ENCODE results near the gene ICAM4. TPM values are rescaled to one million over a fixed set of nuclear protein-coding genes. Genes with fewer than 3 reads are reported as not detected.
A peak's percentile ranks its signal among the peaks of the same experiment; 100 is the strongest.

The ICAM4 gene
- total RNA-seq, 1 experiment from 2014 or later, result 2.4 TPM

DNA sequence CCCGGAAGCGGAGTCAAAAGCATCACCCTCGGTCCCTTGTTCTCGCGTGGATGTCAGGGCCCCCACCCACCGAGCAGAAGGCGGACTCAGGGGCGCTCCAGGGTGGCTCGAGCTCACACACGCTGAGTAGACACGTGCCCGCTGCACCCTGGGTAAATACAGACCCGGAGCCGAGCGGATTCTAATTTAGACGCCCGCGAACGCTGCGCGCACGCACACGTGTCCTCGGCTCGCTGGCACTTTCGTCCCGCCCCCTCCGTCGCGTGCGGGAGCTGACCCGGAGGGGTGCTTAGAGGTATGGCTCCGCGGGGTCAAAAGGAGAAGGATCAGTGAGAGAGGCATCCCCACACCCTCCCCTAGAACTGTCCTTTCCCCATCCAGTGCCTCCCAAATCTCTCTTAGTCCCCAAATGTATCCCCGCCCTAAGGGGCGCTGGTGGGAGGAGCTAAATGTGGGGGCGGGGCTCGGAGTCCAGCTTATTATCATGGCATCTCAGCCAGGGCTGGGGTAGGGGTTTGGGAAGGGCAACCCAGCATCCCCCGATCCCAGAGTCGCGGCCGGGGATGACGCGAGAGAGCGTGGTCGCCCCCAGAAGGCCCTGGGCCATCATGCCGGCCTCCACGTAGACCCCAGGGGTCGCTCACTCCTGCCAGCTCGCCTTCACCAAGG is 2.5 kb downstream of the ICAM4 start:
- in situ Hi-C loops (cut with HindIII; ENCODE audit: low sequenced_read_pairs), result no loop called here
- DNase-seq (ENCODE audit: low spot score), result peak; percentile 43

DNA sequence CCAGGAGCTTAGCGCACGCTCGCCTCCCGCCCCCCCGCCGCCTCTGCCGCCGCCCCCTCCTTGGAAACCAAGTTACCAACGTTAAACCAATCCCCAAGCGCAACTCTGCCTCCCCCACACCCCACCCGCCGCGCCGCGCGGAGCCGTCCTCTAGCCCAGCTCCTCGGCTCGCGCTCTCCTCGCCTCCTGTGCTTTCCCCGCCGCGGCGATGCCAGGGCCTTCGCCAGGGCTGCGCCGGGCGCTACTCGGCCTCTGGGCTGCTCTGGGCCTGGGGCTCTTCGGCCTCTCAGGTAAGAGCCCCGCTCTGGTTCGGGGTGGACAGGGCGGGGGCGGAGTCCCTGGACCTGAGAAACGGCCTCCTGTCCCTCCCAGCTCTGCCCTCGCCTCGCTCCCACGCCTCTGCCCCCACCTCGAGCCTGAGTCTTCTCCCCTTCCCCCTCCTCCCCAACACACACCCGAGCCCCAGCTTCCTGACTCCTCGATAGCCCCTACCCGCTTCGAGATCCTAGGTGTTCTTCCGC is 3.1 kb downstream of the ICAM4 start, which contains the start of gene ICAM5:
ICAM5 (plus strand) TSS at position 117 of the 521 bp plus-strand sequence; CDS start at position 209, 92 bp downstream.
- in situ Hi-C loops (cut with HindIII; ENCODE audit: low sequenced_read_pairs), result no loop called here
- no peak for DNase-seq (ENCODE audit: low spot score)

DNA sequence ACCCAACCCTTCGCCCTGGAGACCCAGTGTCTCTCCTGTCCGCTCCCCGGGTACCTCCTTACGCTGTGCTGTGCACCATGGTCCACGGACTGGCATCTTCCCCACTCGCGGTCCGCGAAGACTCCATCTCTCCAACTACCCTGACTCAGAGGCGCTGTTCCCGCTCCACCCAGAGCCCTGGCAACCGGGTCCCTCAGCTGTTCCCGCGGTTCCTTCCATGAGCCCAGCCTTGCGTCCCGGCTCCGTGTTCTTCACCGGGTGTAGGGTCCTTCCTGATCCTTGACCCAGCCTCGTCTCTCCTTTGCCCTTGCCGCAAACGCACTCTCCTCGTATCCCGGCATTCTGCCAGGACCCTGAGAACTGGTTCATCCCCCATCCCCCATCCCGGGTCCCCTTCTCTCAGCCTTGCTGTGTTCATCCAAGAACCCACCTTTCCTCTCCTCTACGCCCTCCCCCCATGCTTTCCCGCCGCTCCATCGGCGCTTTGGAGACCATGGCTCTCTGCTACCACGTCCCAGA is 3.7 kb downstream of the ICAM4 start:
- in situ Hi-C loops (cut with HindIII; ENCODE audit: low sequenced_read_pairs), result no loop called here
- DNase-seq (ENCODE audit: low spot score), result no peak

DNA sequence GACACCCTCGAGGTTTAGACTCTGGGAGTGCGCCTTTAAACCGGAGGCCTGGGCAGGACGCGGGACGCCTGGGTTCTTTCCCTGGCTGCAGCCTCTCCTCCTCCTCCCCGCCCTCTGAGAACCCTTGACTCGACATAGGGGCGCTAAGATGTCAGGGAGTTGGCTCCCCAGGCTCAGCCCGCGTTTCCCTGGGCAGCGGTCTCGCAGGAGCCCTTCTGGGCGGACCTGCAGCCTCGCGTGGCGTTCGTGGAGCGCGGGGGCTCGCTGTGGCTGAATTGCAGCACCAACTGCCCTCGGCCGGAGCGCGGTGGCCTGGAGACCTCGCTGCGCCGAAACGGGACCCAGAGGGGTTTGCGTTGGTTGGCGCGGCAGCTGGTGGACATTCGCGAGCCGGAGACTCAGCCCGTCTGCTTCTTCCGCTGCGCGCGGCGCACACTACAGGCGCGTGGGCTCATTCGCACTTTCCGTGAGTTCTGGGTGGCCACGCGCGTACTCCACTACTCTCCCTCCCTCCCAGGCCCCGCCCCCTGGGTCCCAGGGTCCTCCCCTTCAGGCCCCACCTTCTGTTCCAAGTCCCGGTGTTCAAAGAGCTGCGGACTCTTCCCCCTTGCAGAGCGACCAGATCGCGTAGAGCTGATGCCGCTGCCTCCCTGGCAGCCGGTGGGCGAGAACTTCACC is 4.3 kb downstream of the ICAM4 start:
- DNase-seq (ENCODE audit: low spot score), result no peak
- in situ Hi-C loops (cut with HindIII; ENCODE audit: low sequenced_read_pairs), result no loop called here

DNA sequence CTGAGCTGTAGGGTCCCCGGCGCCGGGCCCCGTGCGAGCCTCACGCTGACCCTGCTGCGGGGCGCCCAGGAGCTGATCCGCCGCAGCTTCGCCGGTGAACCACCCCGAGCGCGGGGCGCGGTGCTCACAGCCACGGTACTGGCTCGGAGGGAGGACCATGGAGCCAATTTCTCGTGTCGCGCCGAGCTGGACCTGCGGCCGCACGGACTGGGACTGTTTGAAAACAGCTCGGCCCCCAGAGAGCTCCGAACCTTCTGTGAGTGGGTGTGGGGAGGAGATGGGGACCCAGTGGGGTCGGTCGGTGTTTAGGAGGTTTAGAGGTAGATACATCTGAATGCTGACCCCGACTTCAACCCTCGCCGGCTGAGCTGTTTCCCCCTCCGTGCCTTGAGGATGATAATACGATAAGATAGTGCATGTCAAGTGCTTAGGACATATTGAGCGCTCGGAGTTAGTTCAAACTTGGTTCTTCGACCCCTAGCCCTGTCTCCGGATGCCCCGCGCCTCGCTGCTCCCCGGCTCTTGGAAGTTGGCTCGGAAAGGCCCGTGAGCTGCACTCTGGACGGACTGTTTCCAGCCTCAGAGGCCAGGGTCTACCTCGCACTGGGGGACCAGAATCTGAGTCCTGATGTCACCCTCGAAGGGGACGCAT is 4.9 kb downstream of the ICAM4 start:
- in situ Hi-C loops (cut with HindIII; ENCODE audit: low sequenced_read_pairs), result no loop called here
- DNase-seq (ENCODE audit: low spot score), result no peak

DNA sequence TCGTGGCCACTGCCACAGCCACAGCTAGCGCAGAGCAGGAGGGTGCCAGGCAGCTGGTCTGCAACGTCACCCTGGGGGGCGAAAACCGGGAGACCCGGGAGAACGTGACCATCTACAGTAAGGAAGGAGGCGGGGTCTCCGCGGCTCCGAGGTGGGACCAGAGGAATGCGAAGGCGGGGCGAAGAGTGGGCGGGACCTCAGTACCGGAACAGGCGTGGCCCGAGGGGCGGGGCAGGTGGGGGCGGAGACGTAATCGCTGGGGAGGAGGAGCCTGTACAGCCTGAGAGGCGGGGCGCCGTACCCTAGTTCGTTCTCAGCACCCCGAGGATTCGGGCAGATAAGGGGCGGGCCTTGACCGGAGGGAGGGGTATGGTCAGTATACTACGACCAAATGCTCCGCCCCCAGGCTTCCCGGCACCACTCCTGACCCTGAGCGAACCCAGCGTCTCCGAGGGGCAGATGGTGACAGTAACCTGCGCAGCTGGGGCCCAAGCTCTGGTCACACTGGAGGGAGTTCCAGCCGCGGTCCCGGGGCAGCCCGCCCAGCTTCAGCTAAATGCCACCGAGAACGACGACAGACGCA is 5.5 kb downstream of the ICAM4 start:
- no peak for DNase-seq (ENCODE audit: low spot score)
- in situ Hi-C loops (cut with HindIII; ENCODE audit: low sequenced_read_pairs), result no loop called here

DNA sequence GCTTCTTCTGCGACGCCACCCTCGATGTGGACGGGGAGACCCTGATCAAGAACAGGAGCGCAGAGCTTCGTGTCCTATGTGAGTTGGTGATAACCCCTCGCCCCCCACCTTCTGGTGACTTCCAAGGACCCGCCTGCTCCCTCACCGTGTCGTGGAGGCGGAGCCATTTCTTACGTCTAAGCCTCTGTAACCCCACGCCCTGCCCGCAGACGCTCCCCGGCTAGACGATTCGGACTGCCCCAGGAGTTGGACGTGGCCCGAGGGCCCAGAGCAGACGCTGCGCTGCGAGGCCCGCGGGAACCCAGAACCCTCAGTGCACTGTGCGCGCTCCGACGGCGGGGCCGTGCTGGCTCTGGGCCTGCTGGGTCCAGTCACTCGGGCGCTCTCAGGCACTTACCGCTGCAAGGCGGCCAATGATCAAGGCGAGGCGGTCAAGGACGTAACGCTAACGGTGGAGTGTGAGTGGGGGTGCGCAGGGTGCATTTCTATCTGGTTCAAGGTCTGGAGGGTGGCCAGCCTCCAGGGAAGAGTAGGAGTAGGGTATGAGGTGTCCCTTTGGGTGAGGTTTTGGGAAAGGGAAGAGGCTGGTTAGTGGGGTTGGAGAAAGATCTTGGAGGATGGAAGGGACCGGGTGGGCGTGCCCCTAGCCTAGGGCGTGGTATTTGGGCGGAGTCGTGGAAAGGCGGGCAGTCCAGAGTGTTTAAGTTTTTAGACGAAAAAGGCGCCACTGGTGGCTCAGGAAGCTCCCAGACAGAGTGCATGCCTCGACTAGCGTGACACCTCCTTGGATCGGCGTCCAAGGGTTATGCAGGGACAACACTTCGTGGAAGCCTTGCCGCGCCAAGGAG is 6.3 kb downstream of the ICAM4 start:
- in situ Hi-C loops (cut with HindIII; ENCODE audit: low sequenced_read_pairs), result no loop called here
- no peak for DNase-seq (ENCODE audit: low spot score)

DNA sequence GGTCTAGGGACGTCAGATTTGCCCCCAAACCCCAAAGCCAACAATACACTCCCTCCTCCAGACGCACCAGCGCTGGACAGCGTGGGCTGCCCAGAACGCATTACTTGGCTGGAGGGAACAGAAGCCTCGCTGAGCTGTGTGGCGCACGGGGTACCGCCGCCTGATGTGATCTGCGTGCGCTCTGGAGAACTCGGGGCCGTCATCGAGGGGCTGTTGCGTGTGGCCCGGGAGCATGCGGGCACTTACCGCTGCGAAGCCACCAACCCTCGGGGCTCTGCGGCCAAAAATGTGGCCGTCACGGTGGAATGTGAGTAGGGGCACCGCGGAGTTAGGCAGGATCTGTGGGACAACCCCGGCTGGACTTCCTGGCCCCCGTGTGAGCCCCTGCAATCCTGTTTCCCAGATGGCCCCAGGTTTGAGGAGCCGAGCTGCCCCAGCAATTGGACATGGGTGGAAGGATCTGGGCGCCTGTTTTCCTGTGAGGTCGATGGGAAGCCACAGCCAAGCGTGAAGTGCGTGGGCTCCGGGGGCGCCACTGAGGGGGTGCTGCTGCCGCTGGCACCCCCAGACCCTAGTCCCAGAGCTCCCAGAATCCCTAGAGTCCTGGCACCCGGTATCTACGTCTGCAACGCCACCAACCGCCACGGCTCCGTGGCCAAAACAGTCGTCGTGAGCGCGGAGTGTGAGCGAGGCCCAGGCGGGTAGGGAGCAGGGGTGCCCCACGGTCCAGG is 7.0 kb downstream of the ICAM4 start:
- DNase-seq (ENCODE audit: low spot score), result no peak
- in situ Hi-C loops (cut with HindIII; ENCODE audit: low sequenced_read_pairs), result no loop called here

DNA sequence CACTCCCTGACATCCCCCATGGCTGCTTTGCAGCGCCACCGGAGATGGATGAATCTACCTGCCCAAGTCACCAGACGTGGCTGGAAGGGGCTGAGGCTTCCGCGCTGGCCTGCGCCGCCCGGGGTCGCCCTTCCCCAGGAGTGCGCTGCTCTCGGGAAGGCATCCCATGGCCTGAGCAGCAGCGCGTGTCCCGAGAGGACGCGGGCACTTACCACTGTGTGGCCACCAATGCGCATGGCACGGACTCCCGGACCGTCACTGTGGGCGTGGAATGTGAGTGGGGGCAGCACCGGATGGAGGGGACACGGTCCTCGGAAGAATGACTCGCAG is 7.6 kb downstream of the ICAM4 start:
- in situ Hi-C loops (cut with HindIII; ENCODE audit: low sequenced_read_pairs), result no loop called here
- DNase-seq (ENCODE audit: low spot score), result no peak

DNA sequence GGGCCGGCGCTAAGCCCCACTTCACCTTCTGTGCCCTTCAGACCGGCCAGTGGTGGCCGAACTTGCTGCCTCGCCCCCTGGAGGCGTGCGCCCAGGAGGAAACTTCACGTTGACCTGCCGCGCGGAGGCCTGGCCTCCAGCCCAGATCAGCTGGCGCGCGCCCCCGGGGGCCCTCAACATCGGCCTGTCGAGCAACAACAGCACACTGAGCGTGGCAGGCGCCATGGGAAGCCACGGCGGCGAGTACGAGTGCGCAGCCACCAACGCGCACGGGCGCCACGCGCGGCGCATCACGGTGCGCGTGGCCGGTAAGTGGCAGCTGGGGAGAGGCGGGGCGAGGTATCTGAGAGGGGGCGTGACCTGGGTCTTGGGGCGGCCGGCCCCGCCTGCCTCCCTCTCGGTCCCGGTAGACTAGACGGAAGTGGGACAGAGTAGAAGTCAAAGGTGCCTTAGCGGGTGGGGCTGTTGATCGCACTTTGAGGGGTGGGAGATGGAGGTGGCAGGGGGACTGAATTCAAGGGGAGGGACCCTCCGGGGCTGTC is 8.6 kb downstream of the ICAM4 start:
- in situ Hi-C loops (cut with HindIII; ENCODE audit: low sequenced_read_pairs), result no loop called here
- no peak for DNase-seq (ENCODE audit: low spot score)

DNA sequence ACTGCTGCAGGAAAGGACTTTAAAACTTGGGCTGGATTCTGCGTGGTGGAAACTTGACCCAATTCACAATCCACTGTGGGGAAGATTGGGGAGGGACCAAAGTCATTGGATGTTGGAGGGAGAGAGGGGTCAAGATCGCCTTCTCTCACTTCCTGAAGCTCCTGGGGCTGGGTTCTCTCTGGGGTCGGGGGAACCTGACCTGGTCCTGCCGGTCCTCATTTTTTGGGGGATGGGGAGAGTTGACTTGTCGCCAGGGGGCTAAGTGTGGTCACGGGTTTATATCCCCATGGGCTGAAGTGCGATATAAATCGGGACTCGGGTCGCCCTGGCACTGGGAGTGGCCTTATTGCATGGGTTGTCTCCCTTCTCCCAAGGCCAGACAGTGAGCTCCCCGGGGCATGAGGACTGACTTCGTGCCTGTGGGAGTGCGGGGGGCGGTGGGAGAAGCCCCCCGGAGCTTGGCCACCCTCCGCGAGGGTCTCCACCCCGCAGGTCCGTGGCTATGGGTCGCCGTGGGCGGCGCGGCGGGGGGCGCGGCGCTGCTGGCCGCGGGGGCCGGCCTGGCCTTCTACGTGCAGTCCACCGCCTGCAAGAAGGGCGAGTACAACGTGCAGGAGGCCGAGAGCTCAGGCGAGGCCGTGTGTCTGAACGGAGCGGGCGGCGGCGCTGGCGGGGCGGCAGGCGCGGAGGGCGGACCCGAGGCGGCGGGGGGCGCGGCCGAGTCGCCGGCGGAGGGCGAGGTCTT is 9.3 kb downstream of the ICAM4 start:
- in situ Hi-C loops (cut with HindIII; ENCODE audit: low sequenced_read_pairs), result no loop called here
- DNase-seq (ENCODE audit: low spot score), result no peak

DNA sequence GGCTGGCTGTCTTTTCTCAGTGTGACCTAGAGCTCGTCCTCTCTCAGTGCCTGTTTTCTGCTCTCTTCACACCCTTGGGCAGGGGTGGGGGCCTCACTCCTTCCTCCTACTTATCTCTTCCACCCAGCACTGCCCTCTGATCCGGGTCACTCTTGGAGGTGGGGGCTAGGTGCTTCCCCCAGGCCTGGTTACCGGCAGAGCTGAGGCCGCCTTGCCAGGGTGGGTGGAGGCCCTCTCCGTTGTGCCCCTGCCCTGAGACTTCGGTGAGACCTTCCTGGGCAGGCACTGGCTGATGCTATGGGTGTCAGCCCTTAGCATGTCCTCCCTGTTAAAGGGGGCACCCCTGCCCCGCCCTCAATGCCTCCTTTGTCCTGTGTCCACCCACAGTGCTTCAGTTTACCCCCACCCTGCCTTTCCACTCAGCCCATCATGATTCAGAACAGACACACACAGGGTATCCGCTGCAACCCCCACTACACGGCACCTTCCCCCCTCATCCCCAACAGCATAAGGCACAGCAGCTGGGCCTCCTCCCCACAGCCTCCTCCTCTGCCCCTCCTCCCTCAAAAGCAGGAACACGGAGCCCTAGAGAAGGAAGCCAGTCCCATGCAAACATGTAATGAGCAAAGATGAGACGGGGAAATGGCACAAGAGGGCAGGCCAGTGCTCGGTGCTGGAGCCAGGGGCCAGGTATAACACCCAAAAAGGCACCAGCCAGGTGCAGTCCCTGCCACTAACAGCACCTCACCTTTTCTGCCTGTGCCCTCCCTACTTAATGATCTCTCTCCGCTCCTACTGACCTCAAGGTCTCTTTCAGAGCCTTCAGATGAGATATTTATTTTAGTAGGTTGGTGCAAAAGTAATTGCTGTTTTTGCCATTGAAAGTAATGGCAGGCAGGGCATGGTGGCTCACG is 13.0 kb downstream of the ICAM4 start:
- in situ Hi-C loops (cut with HindIII; ENCODE audit: low sequenced_read_pairs), result no loop called here
- no peak for DNase-seq (ENCODE audit: low spot score)

DNA sequence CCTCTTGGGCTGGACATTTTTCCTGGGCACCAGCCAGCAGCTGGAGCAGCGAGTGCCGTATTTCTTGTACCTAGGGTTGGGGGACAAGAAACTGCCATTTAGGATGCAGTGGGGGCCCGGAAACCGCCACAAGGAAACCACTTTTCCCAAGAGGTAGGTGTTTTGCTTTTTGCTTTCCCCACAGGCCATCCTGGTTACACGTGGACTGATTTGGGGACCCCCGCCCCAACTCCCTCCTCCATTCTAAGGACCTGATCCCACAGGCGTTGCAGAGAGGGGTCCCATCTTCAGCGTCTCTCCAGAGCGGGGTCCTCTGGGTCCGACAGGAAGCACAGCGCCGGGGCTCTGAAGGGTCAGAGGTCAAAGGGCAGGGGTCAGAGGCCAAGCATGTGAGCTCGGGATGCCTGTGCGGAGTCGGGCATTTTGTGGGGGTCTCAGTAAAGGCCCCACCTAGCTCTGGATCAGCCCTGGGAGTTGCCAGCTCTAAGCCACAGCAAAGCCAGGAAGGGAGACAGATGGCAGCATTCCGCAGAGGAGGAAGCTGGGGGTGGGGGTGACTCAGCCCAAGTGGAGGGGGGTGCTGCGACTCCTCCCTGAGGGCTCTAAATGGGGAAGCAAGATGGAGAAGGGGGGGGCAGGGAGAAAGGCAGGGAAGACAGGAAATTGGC is 18.5 kb downstream of the ICAM4 start:
- in situ Hi-C loops (cut with HindIII; ENCODE audit: low sequenced_read_pairs), result no loop called here
- DNase-seq (ENCODE audit: low spot score), result no peak

DNA sequence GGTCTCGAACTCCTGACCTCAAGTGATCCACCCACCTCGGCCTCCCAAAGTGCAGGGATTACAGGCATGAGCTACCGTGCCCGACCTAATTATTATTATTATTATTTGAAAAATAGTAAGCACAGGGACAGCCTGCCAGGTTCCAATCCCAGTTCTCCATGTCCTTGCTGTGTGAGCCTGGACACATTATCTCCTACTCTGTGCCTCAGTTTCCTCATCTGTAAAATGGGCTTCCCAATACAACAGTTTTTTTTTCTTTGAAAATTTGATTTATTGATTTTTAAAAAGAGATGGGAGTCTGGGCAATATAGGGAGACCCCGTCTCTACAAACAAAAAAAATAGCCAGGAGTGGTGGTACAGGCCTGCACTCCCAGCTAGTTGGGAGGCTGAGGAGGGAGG is 19.6 kb downstream of the ICAM4 start:
- no peak for DNase-seq (ENCODE audit: low spot score)
- in situ Hi-C loops (cut with HindIII; ENCODE audit: low sequenced_read_pairs), result no loop called here

DNA sequence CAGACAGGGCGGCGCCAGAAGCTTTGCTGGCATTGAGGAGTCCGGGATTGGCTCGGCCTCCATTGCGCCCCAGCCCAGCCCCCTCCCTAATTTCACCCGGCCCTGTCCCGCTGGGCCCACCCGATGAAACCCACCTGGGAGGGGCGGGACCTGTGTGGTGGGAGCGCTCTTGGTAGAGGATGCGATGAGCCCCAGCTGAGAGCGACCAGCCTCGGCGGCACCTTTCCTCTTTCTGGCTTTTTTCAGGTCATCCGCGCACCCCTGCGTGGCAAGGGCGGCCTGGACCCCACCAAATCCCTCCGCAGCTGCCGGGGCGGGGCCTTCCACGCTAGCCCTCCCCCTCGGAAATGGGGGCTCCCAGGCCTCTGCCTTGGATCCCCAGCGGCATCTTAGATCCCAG is 22.7 kb downstream of the ICAM4 start, which contains the start of gene ZGLP1:
ZGLP1 (minus strand) TSS at position 393 of the 400 bp plus-strand sequence.
- in situ Hi-C loops (cut with HindIII; ENCODE audit: low sequenced_read_pairs), result no loop called here
- no peak for DNase-seq (ENCODE audit: low spot score)

Data from G401 (cell line).